22Rv1 (cell line): ENCODE data around the gene CFAP99.

Experiments used
- ZFX ChIP-seq: fragments of 450-650 bp; IDR thresholded peaks from 2 replicates; pipeline ENCODE4 v1.6.1; 2017; ENCODE audit warnings: antibody characterized with exemption, borderline replicate concordance
- TF ChIP-seq, protein P1 (sequence below): fragments of 450-650 bp; IDR thresholded peaks from 2 replicates; pipeline ENCODE4 v1.5.1; 2017; ENCODE audit warnings: mild to moderate bottlenecking

DNA sequence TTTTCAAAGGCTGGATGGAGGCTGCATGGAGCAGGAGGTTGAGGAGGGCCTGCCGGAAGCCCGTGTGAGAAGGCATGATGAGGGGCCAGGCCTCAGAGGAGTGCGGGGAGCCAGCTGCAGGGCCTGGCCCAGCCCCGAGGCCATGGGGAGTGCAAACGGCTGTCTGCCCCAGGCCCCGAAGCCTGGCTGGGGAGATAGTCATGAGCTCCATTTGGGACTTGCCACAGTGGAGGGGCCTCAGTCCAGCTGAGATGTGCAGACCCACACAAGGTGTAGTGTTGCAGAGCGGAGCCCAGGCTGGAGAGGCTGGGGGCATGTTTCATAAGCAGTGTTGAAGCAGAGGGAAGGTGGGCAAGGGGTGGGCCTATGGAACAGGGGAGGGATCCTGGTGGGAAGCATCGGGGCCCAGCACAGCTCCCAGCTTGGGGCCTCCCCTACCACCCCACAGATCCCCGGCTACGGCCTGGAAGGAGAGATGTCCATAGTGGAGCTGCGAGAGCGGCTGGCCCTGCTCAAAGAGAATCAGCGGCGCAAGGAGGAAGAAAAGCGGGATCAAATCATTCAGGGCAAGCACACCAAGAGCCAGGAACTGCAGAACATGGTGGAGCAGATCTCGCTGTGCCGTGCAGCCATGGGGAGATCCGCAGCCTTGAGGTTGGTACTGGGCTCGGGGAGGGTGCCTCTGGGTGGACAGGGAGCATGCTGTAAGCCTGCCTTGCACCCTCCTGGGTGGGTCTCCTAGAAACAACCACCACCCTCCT is 41.0 kb downstream of the CFAP99 start:
- TF ChIP-seq, protein P1, sequence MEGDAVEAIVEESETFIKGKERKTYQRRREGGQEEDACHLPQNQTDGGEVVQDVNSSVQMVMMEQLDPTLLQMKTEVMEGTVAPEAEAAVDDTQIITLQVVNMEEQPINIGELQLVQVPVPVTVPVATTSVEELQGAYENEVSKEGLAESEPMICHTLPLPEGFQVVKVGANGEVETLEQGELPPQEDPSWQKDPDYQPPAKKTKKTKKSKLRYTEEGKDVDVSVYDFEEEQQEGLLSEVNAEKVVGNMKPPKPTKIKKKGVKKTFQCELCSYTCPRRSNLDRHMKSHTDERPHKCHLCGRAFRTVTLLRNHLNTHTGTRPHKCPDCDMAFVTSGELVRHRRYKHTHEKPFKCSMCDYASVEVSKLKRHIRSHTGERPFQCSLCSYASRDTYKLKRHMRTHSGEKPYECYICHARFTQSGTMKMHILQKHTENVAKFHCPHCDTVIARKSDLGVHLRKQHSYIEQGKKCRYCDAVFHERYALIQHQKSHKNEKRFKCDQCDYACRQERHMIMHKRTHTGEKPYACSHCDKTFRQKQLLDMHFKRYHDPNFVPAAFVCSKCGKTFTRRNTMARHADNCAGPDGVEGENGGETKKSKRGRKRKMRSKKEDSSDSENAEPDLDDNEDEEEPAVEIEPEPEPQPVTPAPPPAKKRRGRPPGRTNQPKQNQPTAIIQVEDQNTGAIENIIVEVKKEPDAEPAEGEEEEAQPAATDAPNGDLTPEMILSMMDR: no peak
- no peak for TF ChIP-seq ZFX
